ENCODE measurements around the gene S100A9. TPM values are rescaled to one million over a fixed set of nuclear protein-coding genes. Genes with fewer than 3 reads are reported as not detected.

S100A9 gene
- total RNA-seq, 1 donor from 2014 or later = not detected

DNA sequence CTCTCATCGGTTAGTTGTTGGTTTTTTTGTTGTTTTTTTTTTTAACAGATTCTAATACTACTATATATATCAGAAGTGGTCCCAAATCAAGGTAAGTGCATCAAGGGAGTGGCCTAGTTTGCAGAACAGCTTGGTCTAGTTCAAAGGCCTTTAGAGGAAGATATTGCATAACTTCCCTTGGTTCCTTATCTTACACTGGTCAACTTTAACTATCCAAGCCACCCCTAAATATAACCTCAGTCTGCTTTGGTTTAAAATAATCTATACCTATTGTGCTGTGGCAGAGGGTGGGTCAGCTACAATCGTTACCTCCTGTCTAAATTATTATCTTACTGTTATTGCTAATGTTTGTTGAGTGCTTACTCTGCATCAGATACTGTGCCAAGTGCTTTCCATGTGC lies 10.8 kb downstream of the S100A9 start:
- Mint-ChIP-seq H3K4me1 (ENCODE audit: low read depth) (no peaks in the 10 kb centered on the region), H3K36me3 (ENCODE audit: low read depth) (no peaks in the 10 kb centered on the region), H3K9me3 (no peaks in the 10 kb centered on the region), H3K4me3 (no peak overlapping the region), H3K27me3 (ENCODE audit: insufficient read depth) (peaks cover 18% of the 10 kb centered on the region), H3K27ac (no peak overlapping the region)
- intact Hi-C loops (cut with micrococcal nuclease) = no loop called here
- DNase-seq (ENCODE audit: low spot score) = no peak

DNA sequence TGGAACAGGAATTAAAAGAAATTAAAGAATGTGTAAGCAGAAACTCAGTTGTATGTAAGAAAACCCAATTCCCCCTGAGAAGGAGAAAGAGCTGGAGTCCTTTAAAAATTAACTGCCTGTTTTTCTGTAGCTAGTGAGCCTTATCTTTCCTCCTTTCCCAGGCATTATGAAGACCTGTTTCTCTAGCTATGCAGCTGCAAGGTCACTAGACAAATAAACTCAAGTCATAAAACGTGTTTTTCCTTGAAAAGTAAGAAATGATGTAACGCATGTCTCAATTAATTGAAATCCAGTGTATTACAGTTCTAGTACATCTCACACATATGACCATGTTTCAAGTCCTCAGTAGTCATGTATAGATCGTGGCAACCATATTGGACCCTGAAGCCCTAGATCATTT lies 12.5 kb downstream of the S100A9 start:
- intact Hi-C loops (cut with micrococcal nuclease) = no loop called here
- H3K27ac Mint-ChIP-seq = no peak overlapping the region
- H3K4me3 Mint-ChIP-seq = no peak overlapping the region

DNA sequence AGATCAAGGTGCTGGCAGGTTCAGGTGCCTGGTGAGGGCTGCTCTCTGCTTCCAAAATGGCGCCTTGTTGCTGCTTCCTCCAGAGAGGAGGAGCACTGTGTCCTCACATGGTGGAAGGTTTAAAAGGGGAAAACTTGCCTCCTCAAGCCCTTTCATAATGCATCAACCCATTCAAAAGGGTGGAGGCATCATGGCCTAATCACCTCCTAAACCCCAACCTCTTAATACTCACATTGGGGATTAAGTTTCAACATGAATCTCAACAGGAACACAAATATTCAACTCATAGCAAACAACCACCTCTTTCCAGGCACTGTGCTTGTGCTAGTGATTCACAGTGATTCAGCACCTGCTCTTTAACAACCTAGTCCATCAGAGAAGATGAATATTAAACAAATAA lies 13.6 kb downstream of the S100A9 start:
- DNase-seq (ENCODE audit: low spot score) = no peak
- H3K4me3 Mint-ChIP-seq = no peak overlapping the region
- H3K27ac Mint-ChIP-seq = no peak overlapping the region
- H3K4me1 Mint-ChIP-seq (ENCODE audit: low read depth) = no peaks in the 10 kb centered on the region
- no peaks in the 10 kb centered on the region for H3K9me3 Mint-ChIP-seq
- H3K36me3 Mint-ChIP-seq (ENCODE audit: low read depth) = no peaks in the 10 kb centered on the region
- intact Hi-C loops (cut with micrococcal nuclease) = no loop called here
- peaks cover 15% of the 10 kb centered on the region for H3K27me3 Mint-ChIP-seq (ENCODE audit: insufficient read depth)

More for the DNA sequence above, 12.5 kb downstream of the S100A9 start:
- Mint-ChIP-seq H3K9me3 (no peaks in the 10 kb centered on the region), H3K36me3 (ENCODE audit: low read depth) (no peaks in the 10 kb centered on the region), H3K4me1 (ENCODE audit: low read depth) (no peaks in the 10 kb centered on the region), H3K27me3 (ENCODE audit: insufficient read depth) (peaks cover 18% of the 10 kb centered on the region)
- no peak for DNase-seq (ENCODE audit: low spot score)

DNA sequence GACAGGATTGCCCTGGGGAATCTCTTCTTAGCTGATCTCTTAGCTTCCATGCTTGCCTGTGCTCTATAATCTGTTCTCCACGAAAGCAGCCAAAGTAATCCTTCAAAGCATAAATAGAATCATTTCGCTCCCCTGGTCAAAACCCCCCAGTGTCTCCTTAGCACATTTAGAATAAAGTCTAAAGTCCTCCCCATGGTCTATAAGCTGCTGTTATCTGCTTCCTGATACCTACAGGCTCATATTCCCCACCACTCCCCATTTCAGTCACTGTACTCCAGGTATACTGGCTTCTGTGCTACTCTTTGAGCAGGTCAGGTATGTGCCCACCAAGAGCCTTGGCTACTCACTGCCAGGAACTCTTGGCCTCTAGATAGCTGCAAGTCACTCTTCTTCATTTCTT lies 14.9 kb downstream of the S100A9 start:
- Mint-ChIP-seq H3K9me3 (no peaks in the 10 kb centered on the region), H3K36me3 (ENCODE audit: low read depth) (no peaks in the 10 kb centered on the region), H3K27ac (no peak overlapping the region), H3K4me1 (ENCODE audit: low read depth) (no peaks in the 10 kb centered on the region), H3K4me3 (no peak overlapping the region), H3K27me3 (ENCODE audit: insufficient read depth) (peaks cover 21% of the 10 kb centered on the region)
- intact Hi-C loops (cut with micrococcal nuclease) = no loop called here
- DNase-seq (ENCODE audit: low spot score) = no peak

- no peak for DNase-seq (ENCODE audit: low spot score)
- intact Hi-C loops (cut with micrococcal nuclease) = no loop called here
- no peaks in the 10 kb centered on the region for H3K4me1 Mint-ChIP-seq (ENCODE audit: low read depth)
- H3K36me3 Mint-ChIP-seq (ENCODE audit: low read depth) = no peaks in the 10 kb centered on the region
- no peak overlapping the region for H3K27ac Mint-ChIP-seq
- H3K4me3 Mint-ChIP-seq = no peak overlapping the region
- H3K9me3 Mint-ChIP-seq = no peaks in the 10 kb centered on the region
- peaks cover 26% of the 10 kb centered on the region for H3K27me3 Mint-ChIP-seq (ENCODE audit: insufficient read depth)
These were observed 16.4 kb downstream of the S100A9 start for GRCh38 chr1:153374071-153374470.

DNA sequence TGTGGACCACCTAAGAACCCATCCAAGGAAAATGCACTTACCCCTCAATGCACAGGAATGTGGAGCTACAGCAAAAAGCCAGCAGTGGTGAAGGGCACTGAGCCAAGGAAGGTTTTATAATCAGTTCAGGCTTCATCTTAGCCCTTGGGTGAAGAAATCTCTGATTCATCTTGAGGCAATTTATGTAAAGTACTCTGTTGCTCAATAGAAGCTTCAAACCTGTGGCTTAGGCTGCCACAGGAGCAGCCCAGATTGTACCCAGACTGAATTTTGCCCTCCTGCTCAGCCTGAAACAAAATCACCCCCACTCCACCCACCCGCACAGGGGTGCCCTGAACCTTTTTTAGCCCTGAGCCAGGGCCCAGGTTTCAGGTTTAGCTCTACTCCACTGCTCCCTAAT lies 17.9 kb downstream of the S100A9 start, which contains the start of gene S100A12:
Gene S100A12 (minus strand): TSS at position 111 of the 400 bp plus-strand sequence. CDS start 1,029 bp downstream, outside the sequence.
- Mint-ChIP-seq H3K27ac (no peak within 1 kb of the TSS), H3K36me3 (ENCODE audit: low read depth) (no peaks in the 10 kb centered on the region), H3K4me3 (no peak within 1 kb of the TSS), H3K27me3 (ENCODE audit: insufficient read depth) (peaks cover 20% of the 10 kb centered on the region), H3K9me3 (no peaks in the 10 kb centered on the region), H3K4me1 (ENCODE audit: low read depth) (no peaks in the 10 kb centered on the region)
- intact Hi-C loops (cut with micrococcal nuclease) = no loop called here
- DNase-seq (ENCODE audit: low spot score) = no peak

GRCh38 chr1:153379591-153379990 lies 21.9 kb downstream of the S100A9 start:
- H3K27ac Mint-ChIP-seq = no peak overlapping the region
- no peak overlapping the region for H3K4me3 Mint-ChIP-seq
- peaks cover 34% of the 10 kb centered on the region for H3K27me3 Mint-ChIP-seq (ENCODE audit: insufficient read depth)
- peaks cover 11% of the 10 kb centered on the region for H3K9me3 Mint-ChIP-seq
- no peaks in the 10 kb centered on the region for H3K4me1 Mint-ChIP-seq (ENCODE audit: low read depth)
- intact Hi-C loops (cut with micrococcal nuclease) = no loop called here
- DNase-seq (ENCODE audit: low spot score) = no peak
- H3K36me3 Mint-ChIP-seq (ENCODE audit: low read depth) = no peaks in the 10 kb centered on the region

DNA sequence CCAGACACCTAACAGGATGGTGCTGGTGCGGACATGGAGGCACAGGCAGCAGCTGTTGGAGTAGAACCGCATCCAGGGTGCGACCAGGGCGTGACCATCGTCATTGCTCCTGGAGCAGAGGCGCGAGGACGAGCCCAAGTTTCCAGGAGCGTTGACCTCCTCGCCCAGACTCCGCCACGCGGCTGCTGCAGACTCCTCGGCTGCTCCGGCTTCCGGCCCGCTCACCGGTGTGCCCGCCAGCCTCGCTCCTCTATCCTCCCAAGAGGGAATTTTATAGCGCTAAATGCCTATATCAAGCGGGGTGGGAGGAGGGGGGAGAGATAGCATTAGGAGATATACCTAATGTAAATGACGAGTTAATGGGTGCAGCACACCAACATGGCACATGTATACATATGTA lies 23.1 kb downstream of the S100A9 start:
- Mint-ChIP-seq H3K9me3 (peaks cover 11% of the 10 kb centered on the region), H3K4me1 (ENCODE audit: low read depth) (peaks cover under 1% of the 10 kb centered on the region), H3K27ac (no peak overlapping the region), H3K4me3 (no peak overlapping the region), H3K36me3 (ENCODE audit: low read depth) (no peaks in the 10 kb centered on the region), H3K27me3 (ENCODE audit: insufficient read depth) (peaks cover 34% of the 10 kb centered on the region)
- intact Hi-C loops (cut with micrococcal nuclease) = no loop called here
- DNase-seq (ENCODE audit: low spot score) = no peak

- Mint-ChIP-seq H3K9me3 (peaks cover 11% of the 10 kb centered on the region), H3K4me1 (ENCODE audit: low read depth) (peaks cover 13% of the 10 kb centered on the region), H3K27me3 (ENCODE audit: insufficient read depth) (peaks cover 23% of the 10 kb centered on the region), H3K27ac (no peak overlapping the region), H3K4me3 (no peak overlapping the region), H3K36me3 (ENCODE audit: low read depth) (no peaks in the 10 kb centered on the region)
- intact Hi-C loops (cut with micrococcal nuclease) = no loop called here
- no peak for DNase-seq (ENCODE audit: low spot score)
These were observed 27.4 kb downstream of the S100A9 start for GRCh38 chr1:153384958-153385580.

- Mint-ChIP-seq H3K36me3 (ENCODE audit: low read depth) (no peaks in the 10 kb centered on the region), H3K9me3 (peaks cover 5% of the 10 kb centered on the region), H3K4me3 (no peak overlapping the region), H3K27me3 (ENCODE audit: insufficient read depth) (peaks cover 21% of the 10 kb centered on the region), H3K27ac (no peak overlapping the region), H3K4me1 (ENCODE audit: low read depth) (peaks cover 13% of the 10 kb centered on the region)
- intact Hi-C loops (cut with micrococcal nuclease) = no loop called here
- DNase-seq (ENCODE audit: low spot score) = no peak
These were observed 28.8 kb downstream of the S100A9 start for GRCh38 chr1:153386500-153386901.

- H3K27me3 Mint-ChIP-seq (ENCODE audit: insufficient read depth) = peaks cover 19% of the 10 kb centered on the region
- H3K27ac Mint-ChIP-seq = no peak overlapping the region
- intact Hi-C loops (cut with micrococcal nuclease) = no loop called here
- no peak for DNase-seq (ENCODE audit: low spot score)
- peaks cover 13% of the 10 kb centered on the region for H3K4me1 Mint-ChIP-seq (ENCODE audit: low read depth)
- H3K4me3 Mint-ChIP-seq = no peak overlapping the region
- H3K9me3 Mint-ChIP-seq = peaks cover 2% of the 10 kb centered on the region
- no peaks in the 10 kb centered on the region for H3K36me3 Mint-ChIP-seq (ENCODE audit: low read depth)
These were observed 29.3 kb downstream of the S100A9 start for GRCh38 chr1:153387001-153387400.

DNA sequence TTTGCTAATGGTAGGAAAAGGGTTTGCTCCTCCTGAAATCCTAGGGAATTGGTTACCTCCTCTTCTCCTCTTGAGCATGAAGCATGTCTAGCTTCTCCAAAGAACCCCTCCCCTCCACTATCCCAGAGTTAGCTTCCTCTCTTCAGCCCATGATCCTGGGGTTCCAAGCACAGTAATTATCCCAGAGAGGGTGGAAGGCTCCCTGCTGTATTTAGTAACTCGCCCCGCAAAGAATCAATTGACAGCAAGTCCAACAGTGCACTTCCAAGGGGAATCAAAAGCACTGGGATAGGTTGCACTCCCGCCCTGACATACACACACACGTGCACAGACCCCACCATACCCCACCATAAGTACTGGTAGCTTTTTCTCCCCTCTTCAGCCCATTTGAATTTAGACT lies 30.1 kb downstream of the S100A9 start:
- Mint-ChIP-seq H3K4me1 (ENCODE audit: low read depth) (peaks cover 13% of the 10 kb centered on the region), H3K27ac (no peak overlapping the region), H3K36me3 (ENCODE audit: low read depth) (no peaks in the 10 kb centered on the region), H3K4me3 (no peak overlapping the region), H3K27me3 (ENCODE audit: insufficient read depth) (peaks cover 14% of the 10 kb centered on the region), H3K9me3 (no peaks in the 10 kb centered on the region)
- intact Hi-C loops (cut with micrococcal nuclease) = no loop called here
- no peak for DNase-seq (ENCODE audit: low spot score)

DNA sequence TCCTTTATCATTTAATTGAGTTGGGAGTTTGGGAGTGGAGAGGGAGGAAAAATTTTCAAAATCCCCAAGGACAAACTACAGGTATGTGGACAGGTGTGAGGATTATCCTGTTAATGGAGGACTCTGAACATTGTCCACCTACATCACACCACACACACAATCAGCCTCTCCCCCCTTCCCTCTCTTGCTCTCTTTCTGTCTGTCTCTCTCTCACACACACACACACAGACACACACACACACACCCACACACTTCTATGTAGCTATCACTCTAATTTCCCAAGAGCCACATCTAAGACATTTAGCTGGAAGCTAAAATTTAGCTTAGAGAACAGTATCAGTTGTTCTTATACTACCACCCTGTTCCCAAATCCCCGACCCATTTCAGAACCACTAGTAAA lies 31.7 kb downstream of the S100A9 start:
- Mint-ChIP-seq H3K4me1 (ENCODE audit: low read depth) (peaks cover 13% of the 10 kb centered on the region), H3K27me3 (ENCODE audit: insufficient read depth) (peaks cover 15% of the 10 kb centered on the region), H3K36me3 (ENCODE audit: low read depth) (no peaks in the 10 kb centered on the region), H3K27ac (no peak overlapping the region), H3K4me3 (no peak overlapping the region), H3K9me3 (no peaks in the 10 kb centered on the region)
- no peak for DNase-seq (ENCODE audit: low spot score)
- intact Hi-C loops (cut with micrococcal nuclease) = no loop called here
